Bronchial epithelial cell (primary cell): ENCODE results near the gene ERVK3-1. TPM values are rescaled to one million over a fixed set of nuclear protein-coding genes. Genes with fewer than 3 reads are reported as not detected.

Experiments used
- DNase-seq: peaks from one replicate; pipeline ENCODE4 v3.0.0-alpha.2; 2010; ENCODE audit warnings: low read depth
- FAIRE-seq: peaks from 2 replicates; lab custom pipeline; 2011; peaks lifted over from hg19 to GRCh38; lab: Jason Lieb, UNC
- H3K27me3 ChIP-seq: 2 replicates; pipeline ENCODE4 v1.5.1; 2011; ENCODE audit warnings: low read length; ENCODE audit not compliant: control insufficient read depth, insufficient read depth
- H3K36me3 ChIP-seq: 2 replicates; pipeline ENCODE4 v1.5.1; 2011; ENCODE audit warnings: low read length; ENCODE audit not compliant: control insufficient read depth, insufficient read depth
- H3K4me3 ChIP-seq: 2 replicates; pipeline ENCODE4 v1.5.1; 2011; ENCODE audit warnings: mild to moderate bottlenecking, low read depth, low read length, control low read depth
- CTCF ChIP-seq: IDR thresholded peaks from 2 replicates; pipeline ENCODE4 v1.5.1; 2011; ENCODE audit warnings: mild to moderate bottlenecking, moderate library complexity, low read length, control low read depth, inconsistent platforms; ENCODE audit not compliant: insufficient read depth, severe bottlenecking
- total RNA-seq: library from RNA; depleted of rRNA; stranded (reverse); fragments of >200 nt; gene quantifications from 2 replicates; pipeline ENCODE4 v1.2.1, GENCODE V29; 2014

The ERVK3-1 gene
- total RNA-seq, 1 donor from 2014 or later = 59.2 TPM

GRCh38 chr19:58265100-58265499 lies 40.1 kb upstream of the ERVK3-1 start:
- no peak for TF ChIP-seq CTCF
- H3K4me3 ChIP-seq = no peak overlapping the region
- peaks cover 2% of the 10 kb centered on the region for H3K36me3 ChIP-seq
- H3K27me3 ChIP-seq = no peaks in the 10 kb centered on the region
- FAIRE-seq = no peak
- no peak for DNase-seq

- TF ChIP-seq CTCF = no peak
- no peak for DNase-seq
- Histone ChIP-seq H3K36me3 (peaks cover 1% of the 10 kb centered on the region), H3K27me3 (no peaks in the 10 kb centered on the region), H3K4me3 (no peak overlapping the region)
- FAIRE-seq = no peak
Measured at GRCh38 chr19:58268344-58268743, 36.8 kb upstream of the ERVK3-1 start.

- TF ChIP-seq CTCF = no peak
- peak; percentile 10 for DNase-seq
- H3K27me3 ChIP-seq = no peaks in the 10 kb centered on the region
- no peak for FAIRE-seq
- peaks cover 1% of the 10 kb centered on the region for H3K36me3 ChIP-seq
- no peak overlapping the region for H3K4me3 ChIP-seq
Measured at GRCh38 chr19:58274771-58275201, 30.4 kb upstream of the ERVK3-1 start.

DNA sequence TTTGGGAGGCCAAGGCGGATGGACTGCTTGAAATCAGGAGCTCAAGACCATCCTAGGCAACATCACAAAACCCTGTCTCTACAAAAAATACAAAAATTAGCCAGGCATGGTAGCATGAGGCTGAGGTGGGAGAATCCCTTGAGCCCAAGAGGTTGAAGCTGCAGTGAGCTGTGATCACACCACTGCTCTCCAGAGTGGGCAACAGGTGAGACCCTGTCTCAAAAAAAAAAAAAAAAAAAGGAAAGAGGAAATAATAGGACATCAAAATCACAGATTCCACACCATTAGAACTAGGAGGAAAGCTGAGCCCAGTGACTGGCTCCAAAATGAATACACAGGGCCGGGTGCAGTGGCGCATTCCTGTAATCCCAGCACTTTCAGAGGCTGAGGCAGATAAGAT lies 29.6 kb upstream of the ERVK3-1 start:
- no peak overlapping the region for H3K4me3 ChIP-seq
- TF ChIP-seq CTCF = no peak
- H3K36me3 ChIP-seq = peaks cover 1% of the 10 kb centered on the region
- DNase-seq (no peak), FAIRE-seq (no peak)
- H3K27me3 ChIP-seq = no peaks in the 10 kb centered on the region

GRCh38 chr19:58277197-58277596 lies 28.0 kb upstream of the ERVK3-1 start:
- no peaks in the 10 kb centered on the region for H3K27me3 ChIP-seq
- DNase-seq = no peak
- no peaks in the 10 kb centered on the region for H3K36me3 ChIP-seq
- TF ChIP-seq CTCF = no peak
- no peak overlapping the region for H3K4me3 ChIP-seq
- no peak for FAIRE-seq
